IMR-90 (cell line): ENCODE data around the gene TXK. TPM values are rescaled to one million over a fixed set of nuclear protein-coding genes. Genes with fewer than 3 reads are reported as not detected.

Source experiments
- ATAC-seq: fragments of 200-7000 bp; cut with Tn5 transposase; 2 replicates; pipeline ENCODE4 v1.9.1; 2020; ENCODE audit warnings: low read depth, mild to moderate bottlenecking, moderate library complexity
- BruUV-seq: library from RNA; stranded (reverse); fragments of 400-500 nt; replicated peaks from 2 replicates; lab custom pipeline; 2021; lab: Mats Ljungman, UMichigan
- CTCF ChIA-PET: fragments of 300-600 bp; formaldehyde crosslinking; extraction: SDS; loops from one replicate; lab custom pipeline; 2021; ENCODE audit warnings: antibody characterized with exemption; lab: Yijun Ruan, JAX
- POLR2A ChIA-PET: fragments of 300-600 bp; sonication (Branson Sonifier 250); formaldehyde crosslinking; loops from one replicate; lab custom pipeline; 2022; ENCODE audit warnings: antibody characterized with exemption; ENCODE audit not compliant: unreplicated experiment; lab: Charles Lee
- DNase-seq: peaks from one replicate; pipeline ENCODE4 v3.0.0; 2013
- H2AFZ ChIP-seq: replicated peaks from 2 replicates; pipeline ENCODE3; 2013; ENCODE audit warnings: low read length, mild to moderate bottlenecking; ENCODE audit not compliant: poor library complexity
- H2AK5ac ChIP-seq: 2 replicates; pipeline ENCODE4 v1.6.1; 2013; ENCODE audit warnings: low read depth, low read length, inconsistent platforms
- H2AK9ac ChIP-seq: replicated peaks from 2 replicates; pipeline ENCODE3; 2013; ENCODE audit warnings: mild to moderate bottlenecking, low read depth, low read length, moderate library complexity; ENCODE audit not compliant: poor library complexity
- H2BK120ac ChIP-seq: 2 replicates; pipeline ENCODE4 v1.6.1; 2013; ENCODE audit warnings: low read depth, low read length, inconsistent platforms
- H2BK15ac ChIP-seq: 3 replicates; pipeline ENCODE4 v1.6.1; 2013; ENCODE audit warnings: low read depth, low read length, inconsistent platforms
- H2BK20ac ChIP-seq: 2 replicates; pipeline ENCODE4 v1.6.1; 2013; ENCODE audit warnings: low read depth, mild to moderate bottlenecking, inconsistent platforms, low read length, moderate library complexity
- H2BK5ac ChIP-seq: 2 replicates; pipeline ENCODE4 v1.6.1; 2013; ENCODE audit warnings: mild to moderate bottlenecking, low read depth, low read length, inconsistent platforms; ENCODE audit not compliant: poor library complexity, severe bottlenecking
- H3K14ac ChIP-seq: replicated peaks from 2 replicates; pipeline ENCODE4 v1.6.1; 2013; ENCODE audit warnings: low read depth, low read length, inconsistent platforms
- H3K18ac ChIP-seq: 2 replicates; pipeline ENCODE4 v1.6.1; 2013; ENCODE audit warnings: low read depth, low read length, control low read depth
- H3K23ac ChIP-seq: 2 replicates; pipeline ENCODE4 v1.6.1; 2013; ENCODE audit warnings: low read depth, low read length, inconsistent platforms
- H3K27ac ChIP-seq: 2 replicates; pipeline ENCODE4 v1.5.1; 2013; ENCODE audit warnings: mild to moderate bottlenecking, control low read depth, low read length; ENCODE audit not compliant: insufficient read depth
- H3K27me3 ChIP-seq: 2 replicates; pipeline ENCODE4 v1.6.1; 2013; ENCODE audit warnings: low read length; ENCODE audit not compliant: control insufficient read depth, insufficient read depth
- H3K36me3 ChIP-seq: 2 replicates; pipeline ENCODE4 v1.6.1; 2013; ENCODE audit warnings: low read length, mixed read lengths; ENCODE audit not compliant: control insufficient read depth, insufficient read depth
- H3K4ac ChIP-seq: 2 replicates; pipeline ENCODE4 v1.6.1; 2013; ENCODE audit warnings: low read depth, low read length, inconsistent platforms
- H3K4me1 ChIP-seq: 2 replicates; pipeline ENCODE4 v1.6.1; 2013; ENCODE audit warnings: low read length, mixed read lengths; ENCODE audit not compliant: control insufficient read depth, insufficient read depth
- H3K4me2 ChIP-seq: 2 replicates; pipeline ENCODE4 v1.6.1; 2013; ENCODE audit warnings: low read depth, mild to moderate bottlenecking, control low read depth, low read length, moderate library complexity
- H3K4me3 ChIP-seq: 2 replicates; pipeline ENCODE4 v1.5.1; 2013; ENCODE audit warnings: low read depth, mild to moderate bottlenecking, control low read depth, low read length, moderate library complexity; ENCODE audit not compliant: insufficient read depth
- H3K56ac ChIP-seq: 2 replicates; pipeline ENCODE4 v1.6.1; 2013; ENCODE audit warnings: low read length, inconsistent platforms; ENCODE audit not compliant: insufficient read depth; ENCODE audit errors: extremely low read depth
- H3K79me1 ChIP-seq, 2 experiments: 2 replicates each; pipeline ENCODE4 v1.6.1; 2013; ENCODE audit warnings: low read length in 2 of 2, inconsistent platforms in 1 of 2, low read depth in 1 of 2
- H3K9ac ChIP-seq: 2 replicates; pipeline ENCODE4 v1.6.1; 2013; ENCODE audit warnings: low read depth, low read length, control low read depth
- H3K9me1 ChIP-seq: 2 replicates; pipeline ENCODE4 v1.6.1; 2013; ENCODE audit warnings: low read length, inconsistent platforms; ENCODE audit not compliant: insufficient read depth
- H3K9me3 ChIP-seq: 2 replicates; pipeline ENCODE4 v1.6.1; 2013; ENCODE audit warnings: low read length; ENCODE audit not compliant: control insufficient read depth, insufficient read depth
- H4K20me1 ChIP-seq: 2 replicates; pipeline ENCODE4 v1.6.1; 2013; ENCODE audit warnings: low read length, inconsistent platforms; ENCODE audit not compliant: insufficient read depth
- H4K5ac ChIP-seq: 2 replicates; pipeline ENCODE4 v1.6.1; 2013; ENCODE audit warnings: mild to moderate bottlenecking, low read depth, low read length, control low read depth
- H4K8ac ChIP-seq, 2 experiments: 2 replicates each; pipeline ENCODE4 v1.6.1; 2013; ENCODE audit warnings: low read depth in 2 of 2, low read length in 2 of 2, control low read depth in 1 of 2, inconsistent platforms in 1 of 2
- H4K91ac ChIP-seq: 2 replicates; pipeline ENCODE4 v1.6.1; 2013; ENCODE audit warnings: low read depth, low read length, inconsistent platforms; ENCODE audit not compliant: insufficient read depth
- BHLHE40 ChIP-seq: fragments of 150-350 bp; IDR thresholded peaks from 2 replicates; pipeline ENCODE4 v1.6.1; 2016; ENCODE audit warnings: mild to moderate bottlenecking, low read depth, low read length
- CHD1 ChIP-seq: IDR thresholded peaks from 2 replicates; pipeline ENCODE4 v1.6.1; 2012; ENCODE audit warnings: low read depth, low read length, improper control_type of control experiment
- MAFK ChIP-seq: IDR thresholded peaks from 2 replicates; pipeline ENCODE4 v1.6.1; 2012; ENCODE audit warnings: low read depth, low read length, improper control_type of control experiment
- POLR2A ChIP-seq: IDR thresholded peaks from 2 replicates; pipeline ENCODE4 v1.6.1; 2012; ENCODE audit warnings: mild to moderate bottlenecking, low read depth, low read length
- RAD21 ChIP-seq: IDR thresholded peaks from 2 replicates; pipeline ENCODE4 v1.6.1; 2012; ENCODE audit warnings: low read length, improper control_type of control experiment
- RFX5 ChIP-seq: IDR thresholded peaks from 2 replicates; pipeline ENCODE4 v1.8.0; 2012; ENCODE audit warnings: low read depth, mild to moderate bottlenecking, low read length, moderate library complexity
- SMC3 ChIP-seq: fragments of 150-350 bp; IDR thresholded peaks from 2 replicates; pipeline ENCODE4 v1.6.1; 2016; ENCODE audit warnings: low read depth, mild to moderate bottlenecking, antibody characterized with exemption, low read length, moderate library complexity
- WGBS, 2 experiments: methylation state at CpG; one replicate each; pipeline versions ENCODE4 v1.1.5 to v1.1.7; 2013; ENCODE audit warnings: missing lambda C conversion rate in 2 of 2; ENCODE audit not compliant: insufficient read length in 1 of 2; ENCODE audit errors: extremely low coverage in 2 of 2; 5-methylcytosine and 5-hydroxymethylcytosine counted together
- dilution Hi-C: fragments of 300-500 bp; cut with HindIII; formaldehyde crosslinking; loops from one replicate; pipeline ENCODE4 v1.14.3; 2018; ENCODE audit warnings: low sequenced_read_pairs; ENCODE audit not compliant: unreplicated experiment
- in situ Hi-C: fragments of 300-500 bp; cut with MboI; formaldehyde crosslinking; loops from 3 replicates; pipeline ENCODE4 v1.14.3; 2019; ENCODE audit warnings: low sequenced_read_pairs, inconsistent platforms, mixed read lengths
- intact Hi-C: fragments of 100-400 bp; cut with micrococcal nuclease; formaldehyde crosslinking; loops from 2 replicates; pipeline ENCODE4 v1.10.0; 2022
- polyA plus RNA-seq, 3 experiments: library from polyadenylated mRNA; depleted of rRNA; stranded (reverse); fragments of >200 nt; gene quantifications; 2 replicates each; pipeline ENCODE4 v1.2.3, GENCODE V29; 2012; ENCODE audit warnings: low replicate concordance in 1 of 3
- total RNA-seq: library from RNA; depleted of rRNA; stranded (reverse); fragments of >200 nt; gene quantifications from 2 replicates; pipeline ENCODE4 v1.2.3, GENCODE V29; 2012
- TF ChIP-seq, protein P1 (sequence below): conservative IDR thresholded peaks from 2 replicates; pipeline ENCODE4 v1.5.1; 2012; ENCODE audit warnings: mild to moderate bottlenecking, low read depth, low read length, improper control_type of control experiment
- TF ChIP-seq, protein P2 (sequence below): fragments of 150-350 bp; IDR thresholded peaks from 2 replicates; pipeline ENCODE4 v1.6.1; 2017; ENCODE audit warnings: mild to moderate bottlenecking, antibody characterized with exemption, low read length, low read depth

Gene TXK
- total and polyA plus RNA-seq, 2 of the 4 experiments (the other 2 are of a cell fraction) = not detected

DNA sequence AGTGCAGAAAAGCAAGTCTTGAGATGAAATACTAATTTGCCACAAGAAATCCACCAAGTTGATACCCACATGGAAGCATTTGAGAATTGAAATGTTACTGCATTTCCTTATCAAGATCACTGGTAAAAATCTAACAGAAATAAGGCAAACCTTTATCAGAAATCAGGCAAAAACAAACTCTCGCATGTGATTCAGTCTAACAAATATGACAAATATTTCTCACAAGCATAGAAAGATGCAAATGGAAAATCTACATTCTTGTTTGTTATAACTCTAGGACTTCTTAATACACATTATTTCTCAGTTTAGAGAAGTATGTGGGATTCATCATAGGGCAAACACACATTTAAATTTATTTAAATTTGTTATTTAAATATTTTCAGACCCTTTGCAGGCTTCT, 52.9 kb downstream of the TXK start:
- Histone ChIP-seq H3K4me3 (no peak overlapping the region), H2AK9ac (no peak overlapping the region), H2BK20ac (no peak overlapping the region), H3K56ac (no peak overlapping the region), H3K9me1 (no peaks in the 10 kb centered on the region), H3K4me1 (no peaks in the 10 kb centered on the region), H3K27ac (no peak overlapping the region), H2BK15ac (no peak overlapping the region), H3K79me1 (no peaks in the 10 kb centered on the region), H2BK5ac (no peak overlapping the region), H3K23ac (no peak overlapping the region), H3K27me3 (no peaks in the 10 kb centered on the region; the same call in none of the 2 replicates), H3K14ac (no peak overlapping the region), H2AK5ac (no peak overlapping the region), H2BK120ac (no peak overlapping the region), H3K9ac (no peak overlapping the region), H3K4ac (no peak overlapping the region), H4K8ac (no peak overlapping the region), H4K5ac (no peak overlapping the region), H2AFZ (no peak overlapping the region), H3K4me2 (no peak overlapping the region), H3K9me3 (no peaks in the 10 kb centered on the region), H3K36me3 (no peaks in the 10 kb centered on the region), H3K18ac (no peak overlapping the region), H4K91ac (no peak overlapping the region), H4K20me1 (no peaks in the 10 kb centered on the region)
- intact Hi-C loops = loop anchor here (5.0 kb wide), 1 partner anchor 44 kb away; no protein-coding TSS in a partner anchor
- peak; percentile 48 for ATAC-seq
- CTCF ChIA-PET = no interaction called here
- in situ Hi-C loops = loop anchor here (10.0 kb wide), 1 partner anchor 396 kb away; no protein-coding TSS in a partner anchor
- peak; percentile 4 for DNase-seq
- no TSS peak for BruUV-seq
- TF ChIP-seq MAFK = no peak
- TF ChIP-seq, protein P1, sequence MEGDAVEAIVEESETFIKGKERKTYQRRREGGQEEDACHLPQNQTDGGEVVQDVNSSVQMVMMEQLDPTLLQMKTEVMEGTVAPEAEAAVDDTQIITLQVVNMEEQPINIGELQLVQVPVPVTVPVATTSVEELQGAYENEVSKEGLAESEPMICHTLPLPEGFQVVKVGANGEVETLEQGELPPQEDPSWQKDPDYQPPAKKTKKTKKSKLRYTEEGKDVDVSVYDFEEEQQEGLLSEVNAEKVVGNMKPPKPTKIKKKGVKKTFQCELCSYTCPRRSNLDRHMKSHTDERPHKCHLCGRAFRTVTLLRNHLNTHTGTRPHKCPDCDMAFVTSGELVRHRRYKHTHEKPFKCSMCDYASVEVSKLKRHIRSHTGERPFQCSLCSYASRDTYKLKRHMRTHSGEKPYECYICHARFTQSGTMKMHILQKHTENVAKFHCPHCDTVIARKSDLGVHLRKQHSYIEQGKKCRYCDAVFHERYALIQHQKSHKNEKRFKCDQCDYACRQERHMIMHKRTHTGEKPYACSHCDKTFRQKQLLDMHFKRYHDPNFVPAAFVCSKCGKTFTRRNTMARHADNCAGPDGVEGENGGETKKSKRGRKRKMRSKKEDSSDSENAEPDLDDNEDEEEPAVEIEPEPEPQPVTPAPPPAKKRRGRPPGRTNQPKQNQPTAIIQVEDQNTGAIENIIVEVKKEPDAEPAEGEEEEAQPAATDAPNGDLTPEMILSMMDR = no peak
- TF ChIP-seq SMC3 = no peak
- no peak for TF ChIP-seq RAD21
- TF ChIP-seq CHD1 = no peak
- TF ChIP-seq POLR2A = no peak
- no peak for TF ChIP-seq BHLHE40
- TF ChIP-seq, protein P2, sequence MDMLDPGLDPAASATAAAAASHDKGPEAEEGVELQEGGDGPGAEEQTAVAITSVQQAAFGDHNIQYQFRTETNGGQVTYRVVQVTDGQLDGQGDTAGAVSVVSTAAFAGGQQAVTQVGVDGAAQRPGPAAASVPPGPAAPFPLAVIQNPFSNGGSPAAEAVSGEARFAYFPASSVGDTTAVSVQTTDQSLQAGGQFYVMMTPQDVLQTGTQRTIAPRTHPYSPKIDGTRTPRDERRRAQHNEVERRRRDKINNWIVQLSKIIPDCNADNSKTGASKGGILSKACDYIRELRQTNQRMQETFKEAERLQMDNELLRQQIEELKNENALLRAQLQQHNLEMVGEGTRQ = no peak
- no peak for TF ChIP-seq RFX5
- no CpG with 5 or more reads among the region's 1 CpG for WGBS, 2 experiments
- dilution Hi-C loops = no loop called here
- POLR2A ChIA-PET = no interaction called here
